IMR-90 (cell line): Measurements from ENCODE around the gene MYO1D. TPM values are rescaled to one million over a fixed set of nuclear protein-coding genes. Genes with fewer than 3 reads are reported as not detected.

Experiments used
- ATAC-seq: fragments of 200-7000 bp; cut with Tn5 transposase; 2 replicates; pipeline ENCODE4 v1.9.1; 2020; ENCODE audit warnings: low read depth, mild to moderate bottlenecking, moderate library complexity
- BruUV-seq: library from RNA; stranded (reverse); fragments of 400-500 nt; replicated peaks from 2 replicates; lab custom pipeline; 2021; lab: Mats Ljungman, UMichigan
- CTCF ChIA-PET: fragments of 300-600 bp; formaldehyde crosslinking; extraction: SDS; loops from one replicate; lab custom pipeline; 2021; ENCODE audit warnings: antibody characterized with exemption; lab: Yijun Ruan, JAX
- POLR2A ChIA-PET: fragments of 300-600 bp; sonication (Branson Sonifier 250); formaldehyde crosslinking; loops from one replicate; lab custom pipeline; 2022; ENCODE audit warnings: antibody characterized with exemption; ENCODE audit not compliant: unreplicated experiment; lab: Charles Lee
- DNase-seq: peaks from one replicate; pipeline ENCODE4 v3.0.0; 2013
- H2AFZ ChIP-seq: replicated peaks from 2 replicates; pipeline ENCODE3; 2013; ENCODE audit warnings: low read length, mild to moderate bottlenecking; ENCODE audit not compliant: poor library complexity
- H2AK5ac ChIP-seq: 2 replicates; pipeline ENCODE4 v1.6.1; 2013; ENCODE audit warnings: low read depth, low read length, inconsistent platforms
- H2AK9ac ChIP-seq: replicated peaks from 2 replicates; pipeline ENCODE3; 2013; ENCODE audit warnings: mild to moderate bottlenecking, low read depth, low read length, moderate library complexity; ENCODE audit not compliant: poor library complexity
- H2BK120ac ChIP-seq: 2 replicates; pipeline ENCODE4 v1.6.1; 2013; ENCODE audit warnings: low read depth, low read length, inconsistent platforms
- H2BK15ac ChIP-seq: 3 replicates; pipeline ENCODE4 v1.6.1; 2013; ENCODE audit warnings: low read depth, low read length, inconsistent platforms
- H2BK20ac ChIP-seq: 2 replicates; pipeline ENCODE4 v1.6.1; 2013; ENCODE audit warnings: low read depth, mild to moderate bottlenecking, inconsistent platforms, low read length, moderate library complexity
- H2BK5ac ChIP-seq: 2 replicates; pipeline ENCODE4 v1.6.1; 2013; ENCODE audit warnings: mild to moderate bottlenecking, low read depth, low read length, inconsistent platforms; ENCODE audit not compliant: poor library complexity, severe bottlenecking
- H3K14ac ChIP-seq: replicated peaks from 2 replicates; pipeline ENCODE4 v1.6.1; 2013; ENCODE audit warnings: low read depth, low read length, inconsistent platforms
- H3K18ac ChIP-seq: 2 replicates; pipeline ENCODE4 v1.6.1; 2013; ENCODE audit warnings: low read depth, low read length, control low read depth
- H3K23ac ChIP-seq: 2 replicates; pipeline ENCODE4 v1.6.1; 2013; ENCODE audit warnings: low read depth, low read length, inconsistent platforms
- H3K27ac ChIP-seq: 2 replicates; pipeline ENCODE4 v1.5.1; 2013; ENCODE audit warnings: mild to moderate bottlenecking, control low read depth, low read length; ENCODE audit not compliant: insufficient read depth
- H3K27me3 ChIP-seq: 2 replicates; pipeline ENCODE4 v1.6.1; 2013; ENCODE audit warnings: low read length; ENCODE audit not compliant: control insufficient read depth, insufficient read depth
- H3K36me3 ChIP-seq: 2 replicates; pipeline ENCODE4 v1.6.1; 2013; ENCODE audit warnings: low read length, mixed read lengths; ENCODE audit not compliant: control insufficient read depth, insufficient read depth
- H3K4ac ChIP-seq: 2 replicates; pipeline ENCODE4 v1.6.1; 2013; ENCODE audit warnings: low read depth, low read length, inconsistent platforms
- H3K4me1 ChIP-seq: 2 replicates; pipeline ENCODE4 v1.6.1; 2013; ENCODE audit warnings: low read length, mixed read lengths; ENCODE audit not compliant: control insufficient read depth, insufficient read depth
- H3K4me2 ChIP-seq: 2 replicates; pipeline ENCODE4 v1.6.1; 2013; ENCODE audit warnings: low read depth, mild to moderate bottlenecking, control low read depth, low read length, moderate library complexity
- H3K4me3 ChIP-seq: 2 replicates; pipeline ENCODE4 v1.5.1; 2013; ENCODE audit warnings: low read depth, mild to moderate bottlenecking, control low read depth, low read length, moderate library complexity; ENCODE audit not compliant: insufficient read depth
- H3K56ac ChIP-seq: 2 replicates; pipeline ENCODE4 v1.6.1; 2013; ENCODE audit warnings: low read length, inconsistent platforms; ENCODE audit not compliant: insufficient read depth; ENCODE audit errors: extremely low read depth
- H3K79me1 ChIP-seq, 2 experiments: 2 replicates each; pipeline ENCODE4 v1.6.1; 2013; ENCODE audit warnings: low read length in 2 of 2, inconsistent platforms in 1 of 2, low read depth in 1 of 2
- H3K9ac ChIP-seq: 2 replicates; pipeline ENCODE4 v1.6.1; 2013; ENCODE audit warnings: low read depth, low read length, control low read depth
- H3K9me1 ChIP-seq: 2 replicates; pipeline ENCODE4 v1.6.1; 2013; ENCODE audit warnings: low read length, inconsistent platforms; ENCODE audit not compliant: insufficient read depth
- H3K9me3 ChIP-seq: 2 replicates; pipeline ENCODE4 v1.6.1; 2013; ENCODE audit warnings: low read length; ENCODE audit not compliant: control insufficient read depth, insufficient read depth
- H4K20me1 ChIP-seq: 2 replicates; pipeline ENCODE4 v1.6.1; 2013; ENCODE audit warnings: low read length, inconsistent platforms; ENCODE audit not compliant: insufficient read depth
- H4K5ac ChIP-seq: 2 replicates; pipeline ENCODE4 v1.6.1; 2013; ENCODE audit warnings: mild to moderate bottlenecking, low read depth, low read length, control low read depth
- H4K8ac ChIP-seq, 2 experiments: 2 replicates each; pipeline ENCODE4 v1.6.1; 2013; ENCODE audit warnings: low read depth in 2 of 2, low read length in 2 of 2, control low read depth in 1 of 2, inconsistent platforms in 1 of 2
- H4K91ac ChIP-seq: 2 replicates; pipeline ENCODE4 v1.6.1; 2013; ENCODE audit warnings: low read depth, low read length, inconsistent platforms; ENCODE audit not compliant: insufficient read depth
- BHLHE40 ChIP-seq: fragments of 150-350 bp; IDR thresholded peaks from 2 replicates; pipeline ENCODE4 v1.6.1; 2016; ENCODE audit warnings: mild to moderate bottlenecking, low read depth, low read length
- CEBPB ChIP-seq: IDR thresholded peaks from 2 replicates; pipeline ENCODE4 v1.6.1; 2012; ENCODE audit warnings: low read depth, low read length, improper control_type of control experiment
- CHD1 ChIP-seq: IDR thresholded peaks from 2 replicates; pipeline ENCODE4 v1.6.1; 2012; ENCODE audit warnings: low read depth, low read length, improper control_type of control experiment
- CTCF ChIP-seq: conservative IDR thresholded peaks from 2 replicates; pipeline ENCODE4 v1.5.1; 2012; ENCODE audit warnings: mild to moderate bottlenecking, low read depth, low read length, improper control_type of control experiment
- ELK1 ChIP-seq: fragments of 150-350 bp; IDR thresholded peaks from 2 replicates; pipeline ENCODE4 v1.6.1; 2016; ENCODE audit warnings: low read depth, mild to moderate bottlenecking, low read length, moderate library complexity, borderline replicate concordance
- FOS ChIP-seq: fragments of 150-350 bp; IDR thresholded peaks from 2 replicates; pipeline ENCODE4 v1.6.1; 2016; ENCODE audit warnings: low read depth, low read length
- MAFK ChIP-seq: IDR thresholded peaks from 2 replicates; pipeline ENCODE4 v1.6.1; 2012; ENCODE audit warnings: low read depth, low read length, improper control_type of control experiment
- MAZ ChIP-seq: IDR thresholded peaks from 2 replicates; pipeline ENCODE4 v1.6.1; 2012; ENCODE audit warnings: low read depth, mild to moderate bottlenecking, low read length, improper control_type of control experiment, moderate library complexity, borderline replicate concordance
- MXI1 ChIP-seq: IDR thresholded peaks from 2 replicates; pipeline ENCODE4 v1.6.1; 2012; ENCODE audit warnings: low read depth, mild to moderate bottlenecking, low read length, moderate library complexity, borderline replicate concordance
- NFE2L2 ChIP-seq: fragments of 150-350 bp; IDR thresholded peaks from 2 replicates; pipeline ENCODE4 v1.6.1; 2016; ENCODE audit warnings: low read depth, mild to moderate bottlenecking, low read length
- POLR2A ChIP-seq: IDR thresholded peaks from 2 replicates; pipeline ENCODE4 v1.6.1; 2012; ENCODE audit warnings: mild to moderate bottlenecking, low read depth, low read length
- RAD21 ChIP-seq: IDR thresholded peaks from 2 replicates; pipeline ENCODE4 v1.6.1; 2012; ENCODE audit warnings: low read length, improper control_type of control experiment
- RCOR1 ChIP-seq: IDR thresholded peaks from 2 replicates; pipeline ENCODE4 v1.6.1; 2012; ENCODE audit warnings: mild to moderate bottlenecking, low read length, improper control_type of control experiment; ENCODE audit not compliant: insufficient replicate concordance
- RFX5 ChIP-seq: IDR thresholded peaks from 2 replicates; pipeline ENCODE4 v1.8.0; 2012; ENCODE audit warnings: low read depth, mild to moderate bottlenecking, low read length, moderate library complexity
- SMC3 ChIP-seq: fragments of 150-350 bp; IDR thresholded peaks from 2 replicates; pipeline ENCODE4 v1.6.1; 2016; ENCODE audit warnings: low read depth, mild to moderate bottlenecking, antibody characterized with exemption, low read length, moderate library complexity
- USF2 ChIP-seq: fragments of 150-350 bp; IDR thresholded peaks from 2 replicates; pipeline ENCODE4 v1.6.1; 2017; ENCODE audit warnings: mild to moderate bottlenecking, antibody characterized with exemption, low read length, low read depth
- WGBS, 2 experiments: methylation state at CpG; one replicate each; pipeline versions ENCODE4 v1.1.5 to v1.1.7; 2013; ENCODE audit warnings: missing lambda C conversion rate in 2 of 2; ENCODE audit not compliant: insufficient read length in 1 of 2; ENCODE audit errors: extremely low coverage in 2 of 2; 5-methylcytosine and 5-hydroxymethylcytosine counted together
- dilution Hi-C: fragments of 300-500 bp; cut with HindIII; formaldehyde crosslinking; loops from one replicate; pipeline ENCODE4 v1.14.3; 2018; ENCODE audit warnings: low sequenced_read_pairs; ENCODE audit not compliant: unreplicated experiment
- in situ Hi-C: fragments of 300-500 bp; cut with MboI; formaldehyde crosslinking; loops from 3 replicates; pipeline ENCODE4 v1.14.3; 2019; ENCODE audit warnings: low sequenced_read_pairs, inconsistent platforms, mixed read lengths
- intact Hi-C: fragments of 100-400 bp; cut with micrococcal nuclease; formaldehyde crosslinking; loops from 2 replicates; pipeline ENCODE4 v1.10.0; 2022
- polyA plus RNA-seq, 3 experiments: library from polyadenylated mRNA; depleted of rRNA; stranded (reverse); fragments of >200 nt; gene quantifications; 2 replicates each; pipeline ENCODE4 v1.2.3, GENCODE V29; 2012; ENCODE audit warnings: low replicate concordance in 1 of 3
- total RNA-seq: library from RNA; depleted of rRNA; stranded (reverse); fragments of >200 nt; gene quantifications from 2 replicates; pipeline ENCODE4 v1.2.3, GENCODE V29; 2012

The MYO1D gene
- total and polyA plus RNA-seq, 2 of the 4 experiments (the other 2 are of a cell fraction), result 0.63 to 0.90 TPM

DNA sequence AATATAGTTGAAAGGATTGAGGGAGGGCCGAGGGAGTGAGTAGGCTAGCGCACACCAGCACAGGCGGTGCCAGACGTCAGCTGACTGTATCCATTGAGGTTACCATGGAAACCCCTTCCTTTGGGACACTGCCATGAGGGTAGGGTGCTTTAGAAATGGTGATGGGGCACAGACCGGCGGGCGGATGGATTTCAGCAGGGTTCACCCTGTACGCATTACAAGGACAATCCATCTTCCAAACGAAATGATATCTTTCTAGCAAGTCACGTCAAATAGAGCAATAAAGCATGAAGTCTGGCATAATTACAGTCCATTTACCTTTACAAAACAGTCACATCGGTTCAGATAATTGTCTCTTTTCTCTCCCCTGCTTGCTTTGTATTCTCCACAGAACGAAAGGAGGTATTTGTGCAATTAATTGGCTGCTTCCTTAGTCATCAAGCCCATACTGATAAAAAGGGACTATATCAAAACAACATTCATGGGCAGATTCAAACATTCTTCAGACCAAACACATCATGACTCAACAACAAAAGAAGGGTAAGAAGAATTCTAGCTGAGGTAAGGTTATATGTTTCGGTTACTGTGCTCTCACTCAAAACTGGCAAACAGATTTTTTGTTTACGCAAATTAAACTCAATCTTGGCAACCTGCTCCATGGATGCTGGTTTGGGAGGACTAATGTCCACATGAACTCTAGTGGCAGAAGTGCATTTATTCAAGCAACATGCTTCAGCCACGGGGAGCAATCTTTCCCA is 249.5 kb downstream of the MYO1D start:
- Histone ChIP-seq H3K4me3 (no peak overlapping the region), H3K36me3 (no peaks in the 10 kb centered on the region), H3K4me1 (no peaks in the 10 kb centered on the region), H3K18ac (no peak overlapping the region), H2BK120ac (no peak overlapping the region), H3K79me1 (no peaks in the 10 kb centered on the region), H3K27ac (no peak overlapping the region), H3K56ac (no peak overlapping the region), H2AK9ac (peak overlapping the region; percentile 63), H3K27me3 (peaks cover 10% of the 10 kb centered on the region), H2AFZ (peak overlapping the region; percentile 43), H4K20me1 (no peaks in the 10 kb centered on the region), H3K9me1 (no peaks in the 10 kb centered on the region), H3K14ac (no peak overlapping the region), H4K8ac (no peak overlapping the region), H3K9ac (no peak overlapping the region), H4K91ac (no peak overlapping the region), H2BK15ac (no peak overlapping the region), H3K9me3 (no peaks in the 10 kb centered on the region), H3K4me2 (no peak overlapping the region), H2BK20ac (no peak overlapping the region), H2AK5ac (no peak overlapping the region), H4K5ac (no peak overlapping the region), H3K23ac (no peak overlapping the region), H2BK5ac (no peak overlapping the region), H3K4ac (no peak overlapping the region)
- intact Hi-C loops (no loop called here), dilution Hi-C loops (no loop called here), in situ Hi-C loops (no loop called here)
- TF ChIP-seq ELK1 (no peak), POLR2A (no peak), USF2 (no peak), RAD21 (no peak), MXI1 (no peak), FOS (no peak), CTCF (no peak), CEBPB (no peak), CHD1 (no peak), SMC3 (no peak), MAFK (no peak), RCOR1 (no peak), MAZ (no peak), BHLHE40 (no peak), NFE2L2 (no peak), RFX5 (no peak)
- POLR2A ChIA-PET, result no interaction called here
- DNase-seq (no peak), ATAC-seq (no peak)
- no TSS peak for BruUV-seq
- WGBS, 2 experiments, result 0% methylated on average over 2 of the region's 15 CpGs; no CpG with 5 or more reads in 1 of the 2 experiments
- CTCF ChIA-PET, result no interaction called here
